DMS153 treated with DMSO at 0.1 percent for 48 hours (cell line): ENCODE results near the gene DPEP2.

Experiments
- DNase-seq: peaks from one replicate; lab custom pipeline; 2025; ENCODE audit not compliant: unreplicated experiment; lab: John Stamatoyannopoulos, UW

DPEP2 gene

GRCh38 chr16:67959536-67960329 is 39.6 kb downstream of the DPEP2 start:
- no peak for DNase-seq

GRCh38 chr16:67957622-67958021 is 41.7 kb downstream of the DPEP2 start:
- no peak for DNase-seq

- no peak for DNase-seq
Measured at GRCh38 chr16:67954421-67955196, 44.7 kb downstream of the DPEP2 start.

GRCh38 chr16:67953641-67954375 is 45.5 kb downstream of the DPEP2 start:
- DNase-seq: no peak

GRCh38 chr16:67951485-67951884 is 47.8 kb downstream of the DPEP2 start:
- DNase-seq: no peak

- no peak for DNase-seq
Measured at GRCh38 chr16:67950335-67950843, 48.9 kb downstream of the DPEP2 start.

- DNase-seq: no peak
Measured at GRCh38 chr16:67949645-67950044, 49.6 kb downstream of the DPEP2 start.

GRCh38 chr16:67948015-67948414 is 51.3 kb downstream of the DPEP2 start:
- no peak for DNase-seq

- no peak for DNase-seq
Measured at GRCh38 chr16:67946966-67947558, 52.2 kb downstream of the DPEP2 start.

- no peak for DNase-seq
Measured at GRCh38 chr16:67946128-67946569, 53.1 kb downstream of the DPEP2 start.

- no peak for DNase-seq
Measured at GRCh38 chr16:67945392-67945933, 53.8 kb downstream of the DPEP2 start.

- DNase-seq: no peak
Measured at GRCh38 chr16:67944690-67945391, 54.4 kb downstream of the DPEP2 start.

- no peak for DNase-seq
Measured at GRCh38 chr16:67943619-67944504, 55.4 kb downstream of the DPEP2 start, which contains the start of gene LCAT. TSS of gene LCAT (minus strand) at chr16:67944120. CDS start at chr16:67944101, 19 bp downstream.

- DNase-seq: no peak
Measured at GRCh38 chr16:67943256-67943618, 56.0 kb downstream of the DPEP2 start.

GRCh38 chr16:67942510-67943255 is 56.6 kb downstream of the DPEP2 start:
- DNase-seq: no peak

- DNase-seq: no peak
Measured at GRCh38 chr16:67942200-67942509, 57.1 kb downstream of the DPEP2 start.

GRCh38 chr16:67941469-67942199 is 57.6 kb downstream of the DPEP2 start:
- no peak for DNase-seq
